WTC11 (cell line): ENCODE results near the gene SLC24A4. TPM values are rescaled to one million over a fixed set of nuclear protein-coding genes. Genes with fewer than 3 reads are reported as not detected.

ENCODE experiments used
- ATAC-seq: fragments of 200-7000 bp; cut with Tn5 transposase; 2 replicates; pipeline ENCODE4 v1.10.0; 2021; ENCODE audit warnings: mild to moderate bottlenecking, moderate library complexity
- CTCF ChIA-PET: fragments of 300-600 bp; sonication (Branson Sonifier 250); formaldehyde crosslinking; loops from one replicate; lab custom pipeline; 2021; ENCODE audit warnings: antibody characterized with exemption; lab: Charles Lee
- POLR2A ChIA-PET: fragments of 350-600 bp; sonication (Branson Sonifier 250); formaldehyde crosslinking; loops from one replicate; lab custom pipeline; 2021; ENCODE audit warnings: antibody characterized with exemption; lab: Charles Lee
- DNase-seq: peaks from one replicate; pipeline ENCODE4 v3.0.0; 2021; ENCODE audit warnings: low spot score
- H3K27ac Mint-ChIP-seq: 2 replicates; pipeline ENCODE4 v1.8.0; 2021; ENCODE audit warnings: mixed read lengths
- H3K27me3 Mint-ChIP-seq: 2 replicates; pipeline ENCODE4 v1.8.0; 2021; ENCODE audit warnings: low read depth, mild to moderate bottlenecking, moderate library complexity, mixed read lengths
- H3K36me3 Mint-ChIP-seq: 2 replicates; pipeline ENCODE4 v1.8.0; 2021; ENCODE audit warnings: mixed read lengths
- H3K4me1 Mint-ChIP-seq: 2 replicates; pipeline ENCODE4 v1.8.0; 2022; ENCODE audit warnings: mixed read lengths
- H3K4me3 Mint-ChIP-seq: 2 replicates; pipeline ENCODE4 v1.8.0; 2021; ENCODE audit warnings: mild to moderate bottlenecking, moderate library complexity, mixed read lengths
- H3K9me3 Mint-ChIP-seq: 2 replicates; pipeline ENCODE4 v1.8.0; 2021; ENCODE audit warnings: mixed read lengths
- ATF1 ChIP-seq: sonication (generic); formaldehyde crosslinking; IDR thresholded peaks from 2 replicates; pipeline ENCODE4 v1.8.1; 2023; ENCODE audit warnings: mild to moderate bottlenecking, moderate library complexity, missing genetic modification reagents
- ETV6 ChIP-seq: sonication (generic); formaldehyde crosslinking; IDR thresholded peaks from 2 replicates; pipeline ENCODE4 v1.8.1; 2022; ENCODE audit warnings: mild to moderate bottlenecking, missing genetic modification reagents
- FOXP1 ChIP-seq: sonication (generic); formaldehyde crosslinking; IDR thresholded peaks from 2 replicates; pipeline ENCODE4 v1.8.0; 2022; ENCODE audit warnings: missing genetic modification reagents, mild to moderate bottlenecking, moderate library complexity, borderline replicate concordance
- GABPB1 ChIP-seq: sonication (generic); formaldehyde crosslinking; IDR thresholded peaks from 2 replicates; pipeline ENCODE4 v1.8.1; 2023; ENCODE audit warnings: mild to moderate bottlenecking, missing genetic modification reagents
- NFATC4 ChIP-seq: fragments of 250-450 bp; sonication (Bioruptor Pico); IDR thresholded peaks from 2 replicates; pipeline ENCODE4 v1.9.0; 2021; ENCODE audit warnings: mild to moderate bottlenecking
- NFE2L1 ChIP-seq: sonication (generic); formaldehyde crosslinking; IDR thresholded peaks from 2 replicates; pipeline ENCODE4 v1.8.1; 2023; ENCODE audit warnings: missing genetic modification reagents
- PRRX2 ChIP-seq: fragments of 250-450 bp; sonication (Bioruptor Pico); IDR thresholded peaks from 2 replicates; pipeline ENCODE4 v1.8.0; 2021; ENCODE audit warnings: mild to moderate bottlenecking
- SOX15 ChIP-seq: fragments of 250-450 bp; sonication (Bioruptor Pico); IDR thresholded peaks from 2 replicates; pipeline ENCODE4 v1.9.0; 2021; ENCODE audit warnings: mild to moderate bottlenecking
- TEAD1 ChIP-seq: sonication (generic); formaldehyde crosslinking; IDR thresholded peaks from 2 replicates; pipeline ENCODE4 v1.8.0; 2022; ENCODE audit warnings: mild to moderate bottlenecking, missing genetic modification reagents
- ZNF121 ChIP-seq: sonication (generic); formaldehyde crosslinking; IDR thresholded peaks from 2 replicates; pipeline ENCODE4 v1.8.0; 2023; ENCODE audit warnings: missing genetic modification reagents
- ZNF219 ChIP-seq: sonication (generic); formaldehyde crosslinking; IDR thresholded peaks from 2 replicates; pipeline ENCODE4 v1.8.0; 2023; ENCODE audit warnings: missing genetic modification reagents, mild to moderate bottlenecking, borderline replicate concordance
- ZNF317 ChIP-seq: sonication (generic); formaldehyde crosslinking; IDR thresholded peaks from 2 replicates; pipeline ENCODE4 v1.8.1; 2023; ENCODE audit warnings: low read depth, mild to moderate bottlenecking, moderate library complexity, missing genetic modification reagents, borderline replicate concordance
- ZNF416 ChIP-seq: fragments of 250-450 bp; sonication (Bioruptor Pico); IDR thresholded peaks from 2 replicates; pipeline ENCODE4 v1.9.0; 2021; ENCODE audit warnings: mild to moderate bottlenecking, inconsistent platforms
- total RNA-seq: library from RNA; stranded (reverse); gene quantifications from 3 replicates; pipeline ENCODE4 v1.2.3, GENCODE V29; 2021
- TF ChIP-seq, protein P1 (sequence below): fragments of 250-450 bp; sonication (Bioruptor Pico); IDR thresholded peaks from 2 replicates; pipeline ENCODE4 v2.1.2; 2022; ENCODE audit warnings: mild to moderate bottlenecking, moderate library complexity
- TF ChIP-seq, protein P2 (sequence below): sonication (generic); formaldehyde crosslinking; IDR thresholded peaks from 2 replicates; pipeline ENCODE4 v1.8.1; 2022; ENCODE audit warnings: mild to moderate bottlenecking, moderate library complexity, missing genetic modification reagents
- TF ChIP-seq, protein P3 (sequence below): sonication (generic); formaldehyde crosslinking; IDR thresholded peaks from 2 replicates; pipeline ENCODE4 v1.8.1; 2023; ENCODE audit warnings: mild to moderate bottlenecking, missing genetic modification reagents, moderate library complexity
- TF ChIP-seq, protein P4 (sequence below): sonication (generic); formaldehyde crosslinking; IDR thresholded peaks from 2 replicates; pipeline ENCODE4 v1.8.0; 2022; ENCODE audit warnings: mild to moderate bottlenecking, missing genetic modification reagents
- TF ChIP-seq, protein P5 (sequence below): sonication (generic); formaldehyde crosslinking; IDR thresholded peaks from 2 replicates; pipeline ENCODE4 v1.8.0; 2022; ENCODE audit warnings: mild to moderate bottlenecking, missing genetic modification reagents
- TF ChIP-seq, protein P6 (sequence below): sonication (generic); formaldehyde crosslinking; IDR thresholded peaks from 2 replicates; pipeline ENCODE4 v1.8.1; 2022; ENCODE audit warnings: low read depth, missing genetic modification reagents, borderline replicate concordance
- TF ChIP-seq, protein P7 (sequence below): sonication (generic); formaldehyde crosslinking; conservative IDR thresholded peaks from 2 replicates; pipeline ENCODE4 v1.8.1; 2023; ENCODE audit warnings: mild to moderate bottlenecking, low read depth, missing genetic modification reagents, moderate library complexity

Gene SLC24A4
- total RNA-seq, 1 experiment from 2014 or later, result 0.90 TPM

DNA sequence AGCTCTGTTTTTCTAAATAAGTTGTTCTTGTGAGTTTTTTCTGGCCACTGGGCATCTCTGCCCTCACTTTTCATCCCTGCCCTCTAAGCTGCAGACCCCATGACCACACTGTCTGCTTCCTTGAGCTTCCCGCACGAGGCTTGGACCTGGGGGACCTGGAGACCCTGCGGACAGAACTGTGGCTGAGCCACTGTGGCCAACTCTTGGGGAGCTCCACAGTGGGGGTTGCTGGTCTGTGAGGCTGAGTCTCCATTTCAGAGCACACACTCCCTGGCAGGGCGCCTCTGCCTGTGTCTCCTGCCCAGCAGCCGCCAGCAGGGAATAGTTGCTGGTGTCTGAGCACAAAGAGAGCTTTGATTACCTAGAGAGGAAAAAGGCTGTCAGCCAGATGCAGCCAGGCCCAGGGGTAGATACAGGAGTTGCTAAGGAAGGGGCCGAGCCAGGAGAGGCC is 177.6 kb downstream of the SLC24A4 start:
- Mint-ChIP-seq H3K27me3 (no peaks in the 10 kb centered on the region), H3K27ac (no peak overlapping the region), H3K4me1 (peaks cover 22% of the 10 kb centered on the region), H3K4me3 (no peak overlapping the region), H3K36me3 (no peaks in the 10 kb centered on the region), H3K9me3 (no peaks in the 10 kb centered on the region)
- no peak for TF ChIP-seq PRRX2
- TF ChIP-seq SOX15 (CRISPR knock-in tag), result no peak
- no peak for TF ChIP-seq ZNF121 (CRISPR knock-in tag)
- no peak for TF ChIP-seq ATF1 (CRISPR knock-in tag)
- no peak for TF ChIP-seq TEAD1 (CRISPR knock-in tag)
- no peak for TF ChIP-seq GABPB1
- TF ChIP-seq, protein P1, sequence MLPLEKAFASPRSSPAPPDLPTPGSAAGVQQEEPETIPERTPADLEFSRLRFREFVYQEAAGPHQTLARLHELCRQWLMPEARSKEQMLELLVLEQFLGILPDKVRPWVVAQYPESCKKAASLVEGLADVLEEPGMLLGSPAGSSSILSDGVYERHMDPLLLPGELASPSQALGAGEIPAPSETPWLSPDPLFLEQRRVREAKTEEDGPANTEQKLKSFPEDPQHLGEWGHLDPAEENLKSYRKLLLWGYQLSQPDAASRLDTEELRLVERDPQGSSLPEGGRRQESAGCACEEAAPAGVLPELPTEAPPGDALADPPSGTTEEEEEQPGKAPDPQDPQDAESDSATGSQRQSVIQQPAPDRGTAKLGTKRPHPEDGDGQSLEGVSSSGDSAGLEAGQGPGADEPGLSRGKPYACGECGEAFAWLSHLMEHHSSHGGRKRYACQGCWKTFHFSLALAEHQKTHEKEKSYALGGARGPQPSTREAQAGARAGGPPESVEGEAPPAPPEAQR (CRISPR knock-in tag), result no peak
- no peak for TF ChIP-seq ETV6 (CRISPR knock-in tag)
- no peak for TF ChIP-seq NFATC4 (CRISPR knock-in tag)
- TF ChIP-seq, protein P2, sequence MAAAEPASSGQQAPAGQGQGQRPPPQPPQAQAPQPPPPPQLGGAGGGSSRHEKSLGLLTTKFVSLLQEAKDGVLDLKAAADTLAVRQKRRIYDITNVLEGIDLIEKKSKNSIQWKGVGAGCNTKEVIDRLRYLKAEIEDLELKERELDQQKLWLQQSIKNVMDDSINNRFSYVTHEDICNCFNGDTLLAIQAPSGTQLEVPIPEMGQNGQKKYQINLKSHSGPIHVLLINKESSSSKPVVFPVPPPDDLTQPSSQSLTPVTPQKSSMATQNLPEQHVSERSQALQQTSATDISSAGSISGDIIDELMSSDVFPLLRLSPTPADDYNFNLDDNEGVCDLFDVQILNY (CRISPR knock-in tag), result no peak
- TF ChIP-seq FOXP1 (CRISPR knock-in tag), result no peak
- TF ChIP-seq, protein P3, sequence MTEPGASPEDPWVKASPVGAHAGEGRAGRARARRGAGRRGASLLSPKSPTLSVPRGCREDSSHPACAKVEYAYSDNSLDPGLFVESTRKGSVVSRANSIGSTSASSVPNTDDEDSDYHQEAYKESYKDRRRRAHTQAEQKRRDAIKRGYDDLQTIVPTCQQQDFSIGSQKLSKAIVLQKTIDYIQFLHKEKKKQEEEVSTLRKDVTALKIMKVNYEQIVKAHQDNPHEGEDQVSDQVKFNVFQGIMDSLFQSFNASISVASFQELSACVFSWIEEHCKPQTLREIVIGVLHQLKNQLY (CRISPR knock-in tag), result no peak
- TF ChIP-seq, protein P4, sequence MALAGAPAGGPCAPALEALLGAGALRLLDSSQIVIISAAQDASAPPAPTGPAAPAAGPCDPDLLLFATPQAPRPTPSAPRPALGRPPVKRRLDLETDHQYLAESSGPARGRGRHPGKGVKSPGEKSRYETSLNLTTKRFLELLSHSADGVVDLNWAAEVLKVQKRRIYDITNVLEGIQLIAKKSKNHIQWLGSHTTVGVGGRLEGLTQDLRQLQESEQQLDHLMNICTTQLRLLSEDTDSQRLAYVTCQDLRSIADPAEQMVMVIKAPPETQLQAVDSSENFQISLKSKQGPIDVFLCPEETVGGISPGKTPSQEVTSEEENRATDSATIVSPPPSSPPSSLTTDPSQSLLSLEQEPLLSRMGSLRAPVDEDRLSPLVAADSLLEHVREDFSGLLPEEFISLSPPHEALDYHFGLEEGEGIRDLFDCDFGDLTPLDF (CRISPR knock-in tag), result no peak
- TF ChIP-seq, protein P5, sequence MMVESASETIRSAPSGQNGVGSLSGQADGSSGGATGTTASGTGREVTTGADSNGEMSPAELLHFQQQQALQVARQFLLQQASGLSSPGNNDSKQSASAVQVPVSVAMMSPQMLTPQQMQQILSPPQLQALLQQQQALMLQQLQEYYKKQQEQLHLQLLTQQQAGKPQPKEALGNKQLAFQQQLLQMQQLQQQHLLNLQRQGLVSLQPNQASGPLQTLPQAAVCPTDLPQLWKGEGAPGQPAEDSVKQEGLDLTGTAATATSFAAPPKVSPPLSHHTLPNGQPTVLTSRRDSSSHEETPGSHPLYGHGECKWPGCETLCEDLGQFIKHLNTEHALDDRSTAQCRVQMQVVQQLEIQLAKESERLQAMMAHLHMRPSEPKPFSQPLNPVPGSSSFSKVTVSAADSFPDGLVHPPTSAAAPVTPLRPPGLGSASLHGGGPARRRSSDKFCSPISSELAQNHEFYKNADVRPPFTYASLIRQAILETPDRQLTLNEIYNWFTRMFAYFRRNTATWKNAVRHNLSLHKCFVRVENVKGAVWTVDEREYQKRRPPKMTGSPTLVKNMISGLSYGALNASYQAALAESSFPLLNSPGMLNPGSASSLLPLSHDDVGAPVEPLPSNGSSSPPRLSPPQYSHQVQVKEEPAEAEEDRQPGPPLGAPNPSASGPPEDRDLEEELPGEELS (CRISPR knock-in tag), result no peak
- no peak for TF ChIP-seq ZNF317
- TF ChIP-seq ZNF219 (CRISPR knock-in tag), result no peak
- TF ChIP-seq, protein P6, sequence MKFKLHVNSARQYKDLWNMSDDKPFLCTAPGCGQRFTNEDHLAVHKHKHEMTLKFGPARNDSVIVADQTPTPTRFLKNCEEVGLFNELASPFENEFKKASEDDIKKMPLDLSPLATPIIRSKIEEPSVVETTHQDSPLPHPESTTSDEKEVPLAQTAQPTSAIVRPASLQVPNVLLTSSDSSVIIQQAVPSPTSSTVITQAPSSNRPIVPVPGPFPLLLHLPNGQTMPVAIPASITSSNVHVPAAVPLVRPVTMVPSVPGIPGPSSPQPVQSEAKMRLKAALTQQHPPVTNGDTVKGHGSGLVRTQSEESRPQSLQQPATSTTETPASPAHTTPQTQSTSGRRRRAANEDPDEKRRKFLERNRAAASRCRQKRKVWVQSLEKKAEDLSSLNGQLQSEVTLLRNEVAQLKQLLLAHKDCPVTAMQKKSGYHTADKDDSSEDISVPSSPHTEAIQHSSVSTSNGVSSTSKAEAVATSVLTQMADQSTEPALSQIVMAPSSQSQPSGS, result no peak
- TF ChIP-seq ZNF416 (CRISPR knock-in tag), result no peak
- TF ChIP-seq, protein P7, sequence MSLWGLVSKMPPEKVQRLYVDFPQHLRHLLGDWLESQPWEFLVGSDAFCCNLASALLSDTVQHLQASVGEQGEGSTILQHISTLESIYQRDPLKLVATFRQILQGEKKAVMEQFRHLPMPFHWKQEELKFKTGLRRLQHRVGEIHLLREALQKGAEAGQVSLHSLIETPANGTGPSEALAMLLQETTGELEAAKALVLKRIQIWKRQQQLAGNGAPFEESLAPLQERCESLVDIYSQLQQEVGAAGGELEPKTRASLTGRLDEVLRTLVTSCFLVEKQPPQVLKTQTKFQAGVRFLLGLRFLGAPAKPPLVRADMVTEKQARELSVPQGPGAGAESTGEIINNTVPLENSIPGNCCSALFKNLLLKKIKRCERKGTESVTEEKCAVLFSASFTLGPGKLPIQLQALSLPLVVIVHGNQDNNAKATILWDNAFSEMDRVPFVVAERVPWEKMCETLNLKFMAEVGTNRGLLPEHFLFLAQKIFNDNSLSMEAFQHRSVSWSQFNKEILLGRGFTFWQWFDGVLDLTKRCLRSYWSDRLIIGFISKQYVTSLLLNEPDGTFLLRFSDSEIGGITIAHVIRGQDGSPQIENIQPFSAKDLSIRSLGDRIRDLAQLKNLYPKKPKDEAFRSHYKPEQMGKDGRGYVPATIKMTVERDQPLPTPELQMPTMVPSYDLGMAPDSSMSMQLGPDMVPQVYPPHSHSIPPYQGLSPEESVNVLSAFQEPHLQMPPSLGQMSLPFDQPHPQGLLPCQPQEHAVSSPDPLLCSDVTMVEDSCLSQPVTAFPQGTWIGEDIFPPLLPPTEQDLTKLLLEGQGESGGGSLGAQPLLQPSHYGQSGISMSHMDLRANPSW (CRISPR knock-in tag), result no peak
- TF ChIP-seq NFE2L1 (CRISPR knock-in tag), result no peak
- ChIA-PET POLR2A (no interaction called here), CTCF (interaction anchor here (0.8 to 1.3 kb wide), 3 partner anchors 41 to 186 kb away, joined by 4 read pairs; no protein-coding TSS in a partner anchor)
- ATAC-seq (peak; percentile 69), DNase-seq (no peak)
